GM11168 (cell line): ENCODE measurements around the gene NCOA3.

Experiments
- in situ Hi-C: fragments of 300-500 bp; cut with MboI; formaldehyde crosslinking; loops from one replicate; pipeline ENCODE4 v1.12.0; 2022; ENCODE audit warnings: low sequenced_read_pairs; ENCODE audit not compliant: unreplicated experiment

Gene NCOA3

DNA sequence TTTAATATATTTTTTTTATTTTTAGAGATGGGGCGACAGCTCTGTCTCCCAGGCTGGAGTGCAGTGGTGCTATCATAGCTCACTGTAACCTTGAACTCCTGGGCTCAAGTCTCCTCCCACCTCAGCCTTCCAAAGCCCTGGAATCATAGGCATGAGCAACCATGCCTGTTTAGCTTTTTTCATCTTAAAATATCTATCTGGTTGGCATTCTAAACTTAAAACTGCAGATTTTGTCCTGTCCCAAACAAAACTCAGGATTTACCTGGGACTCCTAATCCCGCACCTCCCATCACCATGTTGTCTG, 158.9 kb downstream of the NCOA3 start:
- in situ Hi-C loops, result no loop called here

GRCh38 chr20:47660983-47661700, 159.5 kb downstream of the NCOA3 start:
- in situ Hi-C loops, result no loop called here

- in situ Hi-C loops, result no loop called here
Measured at GRCh38 chr20:47661714-47662113, 160.0 kb downstream of the NCOA3 start.

DNA sequence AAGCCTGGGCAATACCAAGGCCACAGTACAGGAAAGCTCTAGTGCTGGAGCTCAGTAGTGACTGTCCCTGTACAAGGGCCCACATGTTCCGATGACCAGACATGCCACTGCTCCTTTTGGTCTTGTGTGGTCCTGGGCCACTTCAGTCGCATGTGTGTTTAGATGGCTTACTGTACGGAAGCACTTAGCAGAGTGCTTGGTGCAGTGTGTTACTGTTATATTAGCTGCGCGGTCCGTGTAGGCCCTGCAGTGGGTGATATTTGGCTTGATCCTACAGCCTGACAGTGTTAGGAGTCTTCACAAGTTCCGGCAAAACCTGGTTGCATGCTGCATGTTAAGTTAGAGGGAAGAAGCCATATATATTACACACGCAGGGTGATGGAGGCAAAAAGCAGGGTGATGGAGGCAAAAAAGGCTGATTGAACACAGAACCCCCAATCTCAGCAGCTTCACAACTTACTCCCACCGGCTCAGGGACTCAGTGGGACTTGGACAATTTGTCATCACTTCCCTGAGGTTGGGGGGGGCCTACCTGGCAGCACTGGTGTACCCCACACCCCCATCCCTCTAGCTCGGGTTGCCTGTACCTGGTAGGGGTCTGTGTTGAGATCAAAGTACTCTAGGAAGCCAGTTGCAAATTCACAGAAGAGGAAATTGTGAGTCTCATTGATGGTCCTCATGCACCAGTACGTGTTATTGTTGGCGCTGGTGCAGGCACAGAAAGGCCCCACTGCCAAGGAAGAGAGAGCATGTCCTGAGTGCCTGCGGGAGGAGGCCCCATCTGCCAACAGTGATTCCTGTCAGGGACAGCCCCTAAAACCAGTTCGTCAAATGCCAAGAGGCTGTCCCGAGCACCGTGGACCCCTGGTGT, 161.0 kb downstream of the NCOA3 start:
- in situ Hi-C loops, result no loop called here

- in situ Hi-C loops, result no loop called here
Measured at GRCh38 chr20:47663354-47664067, 161.8 kb downstream of the NCOA3 start.

DNA sequence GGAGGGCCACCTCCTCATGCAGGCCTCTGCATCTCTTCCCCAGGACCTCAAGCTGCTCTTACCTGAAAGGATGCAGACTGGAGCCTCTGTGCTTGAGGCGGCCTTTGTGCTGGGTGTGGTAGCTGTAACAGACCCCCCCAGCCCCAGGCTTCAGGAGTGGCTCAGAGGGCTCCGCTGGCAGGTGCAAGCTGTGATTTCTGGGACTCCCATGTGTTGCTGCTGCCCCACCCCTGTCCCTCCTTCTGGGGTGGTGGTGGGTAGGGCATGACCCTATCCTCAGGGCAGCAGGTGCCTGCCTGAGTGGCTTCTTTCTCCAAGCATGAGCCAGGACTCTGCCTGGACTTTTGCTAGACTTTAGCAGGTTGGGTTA, 162.4 kb downstream of the NCOA3 start:
- in situ Hi-C loops, result no loop called here

GRCh38 chr20:47664744-47665143, 163.1 kb downstream of the NCOA3 start:
- in situ Hi-C loops, result no loop called here

- in situ Hi-C loops, result no loop called here
Measured at GRCh38 chr20:47665221-47665991, 163.7 kb downstream of the NCOA3 start.

DNA sequence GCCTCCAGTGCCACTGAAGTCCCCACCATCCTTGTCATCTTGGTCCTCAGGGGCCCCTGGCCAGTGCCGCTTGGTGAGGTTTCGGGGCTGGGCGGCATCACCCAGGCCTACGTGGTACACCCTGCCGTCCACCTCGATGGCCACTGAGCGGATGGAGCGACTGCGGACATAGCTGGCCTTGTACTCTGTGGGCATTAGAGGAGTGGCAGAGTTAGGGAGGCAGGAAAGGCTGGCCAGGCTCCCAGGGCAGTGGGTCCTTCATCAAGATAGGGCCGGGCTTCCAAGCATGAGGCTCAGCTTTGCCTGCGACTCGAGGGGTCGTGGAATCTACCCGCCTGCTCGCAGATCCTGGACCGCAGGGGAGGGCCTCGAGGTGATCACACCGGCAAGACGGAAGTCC, 164.6 kb downstream of the NCOA3 start:
- in situ Hi-C loops, result no loop called here

DNA sequence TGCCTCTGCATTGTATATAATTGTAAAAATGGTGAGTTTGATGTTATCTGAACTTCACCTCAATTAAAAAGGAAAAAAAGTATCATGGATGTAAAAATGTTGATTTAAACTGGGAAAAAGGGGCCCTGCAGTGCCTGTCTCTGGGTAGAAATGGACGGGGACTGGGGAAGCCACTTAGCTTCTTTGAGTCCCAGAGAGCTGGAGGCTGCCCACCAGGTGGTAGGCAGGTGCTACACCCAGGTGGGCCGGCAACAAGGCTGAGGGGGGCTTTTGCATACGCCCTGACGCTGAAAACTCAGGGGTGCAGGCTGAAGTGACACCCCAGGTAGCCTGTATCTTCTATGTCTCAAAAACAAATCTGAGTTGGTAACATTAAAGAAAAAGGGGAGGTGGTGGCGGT, 165.4 kb downstream of the NCOA3 start:
- in situ Hi-C loops, result no loop called here

DNA sequence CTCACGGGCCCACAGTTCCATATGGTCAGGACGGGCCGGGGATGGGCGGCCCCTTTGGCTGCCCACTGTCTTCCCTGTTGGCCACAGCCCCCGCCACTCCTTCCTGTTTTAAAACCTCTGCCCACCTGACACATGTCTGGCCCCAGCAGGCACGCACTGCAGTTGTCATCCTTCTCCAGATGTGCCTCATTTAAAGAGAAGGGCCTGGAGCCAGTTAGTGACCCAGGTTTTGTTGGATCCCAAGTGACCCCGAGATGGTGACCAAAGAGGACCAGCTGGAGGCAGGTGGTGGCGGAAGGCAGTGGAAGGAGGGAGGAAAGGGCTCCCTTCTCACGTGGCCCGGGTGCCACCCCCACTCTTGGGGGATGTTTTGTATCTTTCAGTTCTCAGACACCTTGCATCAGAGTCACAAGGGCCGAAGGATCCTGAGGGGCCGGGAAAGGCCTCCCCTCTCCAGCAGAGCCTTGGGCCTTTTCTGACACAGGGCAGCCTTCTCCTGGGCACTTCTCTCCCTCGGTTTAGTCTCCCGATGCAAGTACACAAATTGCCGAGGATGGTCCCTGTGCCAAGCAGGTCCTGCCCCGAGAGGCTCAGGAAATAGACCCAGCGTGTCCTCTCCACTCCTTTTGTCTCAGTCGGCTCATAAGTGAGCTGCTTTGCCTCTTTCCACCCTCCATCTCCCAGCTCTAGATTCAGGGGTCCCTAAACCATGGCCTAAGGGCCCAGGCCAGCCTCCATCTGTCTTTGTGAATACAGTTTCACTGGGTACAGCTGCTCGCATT, 166.0 kb downstream of the NCOA3 start:
- in situ Hi-C loops, result no loop called here

DNA sequence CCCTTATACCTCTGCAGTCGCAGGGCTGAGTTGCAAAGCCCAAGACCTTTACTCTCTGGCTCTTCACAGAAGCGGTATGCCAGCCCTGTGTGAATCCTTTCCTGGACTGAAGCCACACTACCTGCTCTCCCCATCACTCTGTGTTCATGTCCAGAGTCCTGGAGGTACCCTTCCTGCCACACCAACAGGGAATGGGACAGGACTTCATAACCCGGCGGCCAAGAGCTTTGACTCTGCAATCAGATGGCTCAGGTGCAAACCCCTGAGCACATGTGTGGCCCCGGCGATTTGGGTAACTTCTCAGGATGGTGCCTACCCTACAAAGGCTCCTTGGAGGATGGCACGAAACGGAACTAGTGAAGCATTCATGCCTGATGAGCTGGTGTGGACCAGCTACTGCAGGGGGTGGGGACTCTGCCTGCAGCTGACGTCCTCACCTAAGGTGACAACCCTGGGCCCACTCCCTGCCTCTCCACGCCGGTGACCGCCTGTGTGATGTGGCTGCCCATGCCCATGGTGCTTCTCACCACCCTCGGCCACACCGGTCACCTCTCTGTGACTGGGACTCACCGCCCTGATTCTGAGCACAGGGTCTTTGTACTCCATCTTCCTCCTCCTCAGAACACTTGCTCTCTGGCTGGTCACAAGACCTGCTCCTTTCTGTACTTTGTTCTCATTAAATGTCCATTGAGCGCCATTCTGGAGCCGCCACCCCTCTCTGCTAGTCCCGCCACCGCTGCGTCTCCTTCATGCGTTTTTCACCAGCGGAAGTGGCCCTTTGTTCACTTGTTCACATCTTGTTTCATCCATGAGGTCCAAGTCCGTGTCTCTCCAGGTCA, 166.8 kb downstream of the NCOA3 start:
- in situ Hi-C loops, result no loop called here

DNA sequence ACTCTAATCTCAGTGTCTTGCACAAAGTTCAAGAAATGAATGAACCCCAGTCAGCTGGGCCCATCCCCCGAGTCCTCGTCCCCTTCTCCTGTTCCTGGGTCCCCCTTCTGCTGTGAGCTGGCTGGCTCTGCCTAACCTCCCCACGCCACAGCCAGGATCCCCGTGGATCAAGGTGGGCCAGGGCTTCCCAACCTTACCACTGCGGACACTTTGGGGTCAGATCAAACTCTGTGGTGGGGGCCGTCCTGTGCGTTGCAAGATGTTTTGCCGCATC, 167.4 kb downstream of the NCOA3 start:
- in situ Hi-C loops, result no loop called here

GRCh38 chr20:47669489-47669888, 167.8 kb downstream of the NCOA3 start:
- in situ Hi-C loops, result no loop called here

GRCh38 chr20:47669927-47670890, 168.5 kb downstream of the NCOA3 start:
- in situ Hi-C loops, result no loop called here

- in situ Hi-C loops, result no loop called here
Measured at GRCh38 chr20:47670913-47671312, 169.2 kb downstream of the NCOA3 start.

DNA sequence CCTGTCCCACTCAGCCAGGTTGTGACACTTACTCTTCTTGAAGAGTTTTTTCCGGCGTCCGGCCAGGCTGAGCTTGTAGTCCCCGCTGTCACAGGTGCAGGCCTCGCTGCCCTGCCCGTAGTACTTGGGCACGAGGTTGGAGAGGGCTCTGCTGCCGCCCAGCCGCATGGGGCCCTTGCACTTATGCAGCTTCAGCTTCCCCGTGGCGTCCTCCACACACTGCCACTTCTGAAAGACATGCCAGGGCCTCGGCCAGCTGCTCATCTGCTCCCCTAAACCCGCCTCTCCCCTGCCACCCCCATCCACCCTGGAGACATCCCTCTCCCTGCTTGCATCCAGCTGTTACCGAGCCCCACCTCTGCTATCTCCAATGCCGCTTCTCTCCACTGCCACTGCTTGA, 170.5 kb downstream of the NCOA3 start:
- in situ Hi-C loops, result no loop called here
